Activated T-helper 17 cell treated with anti-CD3 and anti-CD28 coated beads, Interleukin-2, amount 50 U/mL, for 72 hours (primary cell): ENCODE data around the gene BTN3A1. TPM values are rescaled to one million over a fixed set of nuclear protein-coding genes. Genes with fewer than 3 reads are reported as not detected.
"Not testable (repeated sequence)": the region's sequence is repeated elsewhere in the genome, so short reads cannot be mapped to it uniquely, and the experiment has no call there.

Experiments used
- ATAC-seq: fragments of 150-1000 bp; cut with Tn5 transposase; replicated peaks from 2 replicates; pipeline ENCODE4 v1.10.0; 2021; ENCODE audit warnings: mild to moderate bottlenecking, moderate library complexity
- H3K27ac Mint-ChIP-seq: one replicate; pipeline ENCODE4 v1.8.0; 2022; ENCODE audit warnings: mixed read lengths
- H3K27me3 Mint-ChIP-seq: one replicate; pipeline ENCODE4 v1.8.0; 2022; ENCODE audit warnings: mixed read lengths
- H3K36me3 Mint-ChIP-seq: one replicate; pipeline ENCODE4 v1.8.0; 2022; ENCODE audit warnings: low read depth, mild to moderate bottlenecking, mixed read lengths
- H3K4me1 Mint-ChIP-seq: one replicate; pipeline ENCODE4 v1.8.0; 2022; ENCODE audit warnings: mixed read lengths
- H3K4me3 Mint-ChIP-seq: one replicate; pipeline ENCODE4 v1.8.0; 2022; ENCODE audit warnings: mild to moderate bottlenecking, mixed read lengths
- H3K9me3 Mint-ChIP-seq: one replicate; pipeline ENCODE4 v1.8.0; 2022; ENCODE audit warnings: mixed read lengths
- total RNA-seq, 2 donors: library from RNA; stranded (reverse); gene quantifications; one replicate each; pipeline ENCODE4 v1.2.3, GENCODE V29; 2022

Gene BTN3A1
- total RNA-seq, 2 donors from 2014 or later, result 35.1 to 70.0 TPM

DNA sequence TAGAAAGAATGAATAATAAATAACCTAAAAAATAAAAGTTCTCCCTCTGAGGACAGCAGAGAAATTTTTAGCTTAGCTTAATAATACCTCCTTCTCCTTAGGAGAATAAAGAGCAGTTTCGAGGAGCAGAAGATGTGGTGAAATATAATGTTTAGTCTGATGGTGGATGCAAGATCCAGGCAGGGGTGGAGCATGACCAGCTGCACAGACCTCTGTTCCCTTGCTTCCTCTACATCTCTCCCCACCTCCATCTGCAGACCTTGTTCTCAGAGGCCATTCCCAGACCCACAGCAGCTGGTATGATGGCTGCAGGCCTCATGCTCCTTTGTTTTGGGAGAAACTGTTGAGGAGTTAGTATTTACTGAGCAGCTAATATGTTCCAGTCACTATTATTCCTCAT is 35.6 kb upstream of the BTN3A1 start:
- Mint-ChIP-seq H3K36me3 (peaks cover 44% of the 10 kb centered on the region), H3K4me1 (peaks cover 41% of the 10 kb centered on the region), H3K27me3 (no peaks in the 10 kb centered on the region), H3K4me3 (no peak overlapping the region), H3K27ac (peak overlapping the region; percentile 82), H3K9me3 (no peaks in the 10 kb centered on the region)
- ATAC-seq, result no peak

DNA sequence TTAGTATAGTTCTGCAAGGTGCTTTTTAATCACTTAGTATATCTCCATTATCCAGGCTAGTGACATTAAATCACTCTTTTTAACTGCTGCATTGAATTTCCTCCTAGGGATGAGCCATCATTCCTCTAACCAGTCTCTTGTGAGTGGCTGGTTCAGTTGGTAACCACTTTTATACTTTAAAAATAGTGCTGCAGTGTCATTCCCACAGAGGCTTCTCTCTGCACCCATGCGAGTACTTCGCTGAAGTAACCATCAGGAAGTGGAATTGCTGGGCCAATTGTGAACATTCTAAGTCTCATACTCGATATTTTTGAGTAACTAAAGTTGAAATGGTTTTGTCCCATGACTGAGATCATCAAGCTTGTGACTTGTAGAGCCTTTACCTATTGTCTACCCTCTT is 35.0 kb upstream of the BTN3A1 start:
- ATAC-seq, result no peak
- H3K36me3 Mint-ChIP-seq, result peaks cover 50% of the 10 kb centered on the region
- H3K4me1 Mint-ChIP-seq, result peaks cover 35% of the 10 kb centered on the region
- H3K4me3 Mint-ChIP-seq, result no peak overlapping the region
- H3K27me3 Mint-ChIP-seq, result no peaks in the 10 kb centered on the region
- no peaks in the 10 kb centered on the region for H3K9me3 Mint-ChIP-seq
- H3K27ac Mint-ChIP-seq, result peak overlapping the region; percentile 82

DNA sequence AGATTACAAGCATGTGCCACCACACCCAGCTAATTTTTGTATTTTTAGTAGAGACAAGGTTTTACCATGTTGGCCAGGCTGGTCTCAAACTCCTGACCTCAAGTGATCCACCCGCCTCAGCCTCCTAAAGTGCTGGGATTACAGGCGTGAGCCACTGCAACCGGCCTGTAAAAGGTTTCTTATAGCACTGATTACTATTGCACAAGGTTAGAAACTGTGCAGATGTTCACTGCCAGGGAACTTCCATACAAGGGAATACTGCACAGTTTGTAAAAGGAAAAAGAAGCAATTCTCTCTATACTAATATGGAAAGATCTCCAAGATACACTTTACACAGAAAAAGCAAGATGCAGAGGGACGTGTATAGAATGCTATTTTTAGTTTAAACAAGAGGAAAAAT is 30.3 kb upstream of the BTN3A1 start:
- H3K9me3 Mint-ChIP-seq, H3K4me3 Mint-ChIP-seq, ATAC-seq, H3K27me3 Mint-ChIP-seq, H3K27ac Mint-ChIP-seq: not testable (repeated sequence)
- Mint-ChIP-seq H3K36me3 (peaks cover 96% of the 10 kb centered on the region), H3K4me1 (peaks cover 29% of the 10 kb centered on the region)

DNA sequence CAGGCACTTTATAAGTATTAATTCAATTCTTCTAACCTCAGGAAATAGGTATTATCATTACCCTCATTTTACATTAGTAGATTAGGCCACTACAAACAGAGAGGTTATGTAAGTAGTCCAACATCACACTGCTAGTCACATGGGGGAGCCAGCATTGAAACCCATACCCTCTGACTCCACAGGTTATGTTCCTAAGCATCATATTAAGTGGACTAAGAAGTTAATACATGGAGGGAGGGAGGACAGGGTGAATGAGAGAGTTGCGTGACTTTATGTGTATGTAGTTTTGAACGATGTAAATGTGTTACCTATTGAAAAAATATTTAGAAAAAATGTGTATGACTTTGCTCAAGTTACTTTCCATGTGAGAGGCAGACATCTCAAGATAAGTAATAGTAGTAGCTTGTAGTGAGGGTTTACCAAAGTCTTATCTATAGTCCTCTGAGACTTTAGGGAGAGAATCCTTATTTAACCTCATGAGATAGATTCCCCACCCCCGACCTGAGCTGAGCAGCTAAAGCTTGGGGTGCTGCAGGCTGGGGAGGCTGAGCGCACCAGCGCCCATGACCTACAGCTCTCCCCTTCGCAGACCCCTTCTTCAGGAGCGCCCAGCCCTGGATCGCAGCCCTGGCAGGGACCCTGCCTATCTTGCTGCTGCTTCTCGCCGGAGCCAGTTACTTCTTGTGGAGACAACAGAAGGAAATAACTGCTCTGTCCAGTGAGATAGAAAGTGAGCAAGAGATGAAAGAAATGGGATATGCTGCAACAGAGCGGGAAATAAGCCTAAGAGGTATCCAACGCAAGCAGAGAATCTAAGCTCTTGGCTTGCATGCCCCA is 29.5 kb upstream of the BTN3A1 start:
- Mint-ChIP-seq H3K36me3 (peaks cover 98% of the 10 kb centered on the region), H3K9me3 (no peaks in the 10 kb centered on the region), H3K27ac (no peak overlapping the region), H3K4me1 (peaks cover 30% of the 10 kb centered on the region), H3K27me3 (no peaks in the 10 kb centered on the region), H3K4me3 (no peak overlapping the region)
- no peak for ATAC-seq

DNA sequence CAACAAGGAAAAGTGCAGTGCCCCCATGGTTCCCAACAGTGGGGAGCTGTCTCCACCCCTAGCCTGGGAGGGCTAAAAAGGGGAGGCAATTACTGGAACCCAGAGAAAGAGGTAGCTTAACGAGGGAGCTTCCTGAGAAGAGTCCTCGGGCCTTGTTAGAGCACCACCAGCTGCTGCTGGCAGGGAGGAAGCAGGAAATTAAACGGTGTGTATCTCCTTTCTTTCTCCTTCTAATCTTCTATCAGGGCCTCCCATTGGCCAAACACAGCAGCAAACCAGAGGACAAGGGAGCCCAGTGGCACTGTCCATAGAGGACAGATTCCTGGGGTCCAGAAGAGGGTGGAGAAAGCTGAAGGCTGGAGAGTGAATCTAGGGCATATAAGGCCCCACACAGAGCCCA is 26.8 kb upstream of the BTN3A1 start:
- Mint-ChIP-seq H3K36me3 (peaks cover 72% of the 10 kb centered on the region), H3K4me1 (peaks cover 22% of the 10 kb centered on the region), H3K9me3 (no peaks in the 10 kb centered on the region), H3K27me3 (no peaks in the 10 kb centered on the region), H3K27ac (peak overlapping the region; percentile 58), H3K4me3 (no peak overlapping the region)
- ATAC-seq, result no peak

DNA sequence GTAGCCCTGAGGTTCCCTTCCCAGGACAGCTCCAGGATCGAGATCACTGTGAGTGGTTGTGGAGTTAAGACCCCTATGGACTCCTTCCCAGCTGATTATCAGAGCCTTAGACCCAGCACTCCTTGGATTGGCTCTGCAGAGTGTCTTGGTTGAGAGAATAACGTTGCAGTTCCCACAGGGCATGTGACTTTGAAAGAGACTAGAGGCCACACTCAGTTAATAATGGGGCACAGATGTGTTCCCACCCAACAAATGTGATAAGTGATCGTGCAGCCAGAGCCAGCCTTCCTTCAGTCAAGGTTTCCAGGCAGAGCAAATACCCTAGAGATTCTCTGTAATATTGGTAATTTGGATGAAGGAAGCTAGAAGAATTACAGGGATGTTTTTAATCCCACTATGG is 24.4 kb upstream of the BTN3A1 start:
- H3K4me3 Mint-ChIP-seq, result no peak overlapping the region
- no peaks in the 10 kb centered on the region for H3K9me3 Mint-ChIP-seq
- peak overlapping the region; percentile 29 for H3K27ac Mint-ChIP-seq
- H3K27me3 Mint-ChIP-seq, result no peaks in the 10 kb centered on the region
- H3K4me1 Mint-ChIP-seq, result peaks cover 29% of the 10 kb centered on the region
- ATAC-seq, result no peak
- peaks cover 47% of the 10 kb centered on the region for H3K36me3 Mint-ChIP-seq

DNA sequence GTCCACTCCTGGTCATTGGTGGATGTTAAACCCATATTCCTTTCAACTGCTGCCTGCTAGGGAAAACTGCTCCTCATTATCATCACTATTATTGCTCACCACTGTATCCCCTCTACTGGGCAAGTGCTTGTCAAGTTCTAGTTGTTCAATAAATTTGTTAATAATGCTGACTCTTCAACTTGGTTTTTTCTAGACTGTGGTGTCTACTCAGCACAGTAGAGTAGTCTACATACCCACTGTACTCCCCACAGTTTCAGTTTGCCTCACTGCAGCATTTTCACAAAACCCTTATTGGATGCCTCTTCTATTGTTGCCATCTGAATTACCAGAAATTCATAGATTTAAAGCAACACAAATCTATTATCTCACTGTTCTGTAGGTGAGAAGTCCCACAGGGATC is 23.9 kb upstream of the BTN3A1 start:
- peaks cover 47% of the 10 kb centered on the region for H3K36me3 Mint-ChIP-seq
- not testable (repeated sequence) for H3K4me3 Mint-ChIP-seq, H3K27ac Mint-ChIP-seq, H3K27me3 Mint-ChIP-seq, H3K9me3 Mint-ChIP-seq
- H3K4me1 Mint-ChIP-seq, result peaks cover 29% of the 10 kb centered on the region
- peak; percentile 24 for ATAC-seq

DNA sequence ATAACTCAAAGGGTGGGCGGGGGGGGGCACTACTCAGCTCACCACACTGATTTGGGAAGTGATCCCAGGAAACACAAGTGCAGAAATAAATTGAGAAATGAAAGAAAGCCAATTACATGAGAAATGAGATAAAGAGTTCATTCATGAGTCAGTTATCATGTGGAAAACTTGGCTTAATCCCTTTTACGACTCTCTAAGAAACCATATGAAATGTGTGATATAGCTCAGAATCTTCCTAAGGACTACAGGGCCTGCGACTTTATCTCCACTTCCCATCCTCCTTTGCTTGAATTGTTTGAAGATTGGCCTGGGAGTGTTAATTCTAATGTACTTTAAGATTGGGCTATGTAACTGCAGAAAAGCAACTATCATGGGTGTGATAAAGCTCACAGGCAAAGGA is 22.8 kb upstream of the BTN3A1 start:
- Mint-ChIP-seq H3K36me3 (peaks cover 42% of the 10 kb centered on the region), H3K27ac (no peak overlapping the region), H3K4me3 (no peak overlapping the region), H3K27me3 (no peaks in the 10 kb centered on the region), H3K9me3 (no peaks in the 10 kb centered on the region), H3K4me1 (peaks cover 31% of the 10 kb centered on the region)
- no peak for ATAC-seq

DNA sequence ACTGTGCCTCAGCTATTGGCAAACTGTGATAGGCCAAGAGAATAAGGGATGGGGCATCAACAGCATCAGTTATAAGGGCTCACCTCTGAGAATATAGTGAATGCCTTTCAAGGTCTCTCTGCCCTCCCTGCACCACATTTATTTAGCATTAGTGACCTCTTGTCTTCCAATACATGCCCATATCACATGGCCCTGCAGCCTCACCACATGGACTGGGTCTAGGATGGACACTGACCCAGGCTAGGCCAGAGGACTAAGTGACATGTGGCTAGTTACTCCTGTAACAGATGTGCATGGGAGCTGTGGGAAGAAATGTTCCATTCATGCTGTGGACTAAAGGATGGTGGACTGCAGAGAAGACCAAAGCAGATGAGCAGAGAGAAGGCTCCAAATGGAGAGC is 22.3 kb upstream of the BTN3A1 start:
- Mint-ChIP-seq H3K36me3 (peaks cover 40% of the 10 kb centered on the region), H3K4me3 (no peak overlapping the region), H3K27ac (no peak overlapping the region), H3K4me1 (peaks cover 30% of the 10 kb centered on the region), H3K9me3 (no peaks in the 10 kb centered on the region), H3K27me3 (no peaks in the 10 kb centered on the region)
- ATAC-seq, result no peak

DNA sequence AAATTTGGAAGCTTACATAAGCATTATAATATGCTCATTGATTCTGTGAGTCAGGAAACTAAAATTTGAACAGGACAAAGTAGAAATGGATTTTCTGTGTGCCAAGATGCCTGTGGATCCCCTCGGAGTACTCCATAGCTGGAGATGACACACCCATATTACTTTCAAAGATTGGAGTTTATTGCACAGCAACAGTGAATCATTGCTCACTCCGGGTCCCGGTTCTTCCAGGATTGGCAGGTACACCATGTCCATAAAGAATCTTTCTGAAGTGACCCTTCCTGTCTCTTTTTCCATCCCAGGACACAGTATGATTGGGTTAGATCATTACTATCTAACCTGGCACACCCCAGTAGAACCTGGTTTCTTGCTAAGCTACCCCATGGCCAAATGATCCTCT is 21.8 kb upstream of the BTN3A1 start:
- Mint-ChIP-seq H3K4me3 (no peak overlapping the region), H3K36me3 (peaks cover 39% of the 10 kb centered on the region), H3K9me3 (no peaks in the 10 kb centered on the region), H3K27ac (no peak overlapping the region), H3K27me3 (no peaks in the 10 kb centered on the region), H3K4me1 (peaks cover 27% of the 10 kb centered on the region)
- no peak for ATAC-seq

DNA sequence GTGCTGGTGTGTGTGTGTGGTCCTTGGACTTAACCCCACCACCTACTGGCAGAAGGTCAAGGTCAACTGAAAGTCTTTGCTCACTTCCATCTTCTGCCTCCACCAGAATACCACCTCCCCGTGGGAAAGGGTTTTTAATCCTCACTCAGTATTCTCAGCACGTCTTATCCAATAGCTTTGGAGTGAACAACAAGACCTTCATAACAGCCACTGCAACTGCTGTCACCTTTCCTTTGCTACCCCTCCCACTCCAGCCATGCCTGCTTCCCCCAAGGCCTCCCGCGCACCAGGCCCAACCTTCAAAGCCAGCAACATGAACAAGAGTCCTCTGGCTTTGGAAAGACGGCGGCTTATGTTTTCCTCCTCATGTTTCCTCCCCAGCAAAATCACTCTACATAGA is 20.0 kb upstream of the BTN3A1 start:
- H3K27ac Mint-ChIP-seq, result peak overlapping the region; percentile 96
- H3K4me1 Mint-ChIP-seq, result peaks cover 29% of the 10 kb centered on the region
- ATAC-seq, result no peak
- H3K9me3 Mint-ChIP-seq, result no peaks in the 10 kb centered on the region
- peak overlapping the region; percentile 96 for H3K4me3 Mint-ChIP-seq
- no peaks in the 10 kb centered on the region for H3K27me3 Mint-ChIP-seq
- peaks cover 27% of the 10 kb centered on the region for H3K36me3 Mint-ChIP-seq

DNA sequence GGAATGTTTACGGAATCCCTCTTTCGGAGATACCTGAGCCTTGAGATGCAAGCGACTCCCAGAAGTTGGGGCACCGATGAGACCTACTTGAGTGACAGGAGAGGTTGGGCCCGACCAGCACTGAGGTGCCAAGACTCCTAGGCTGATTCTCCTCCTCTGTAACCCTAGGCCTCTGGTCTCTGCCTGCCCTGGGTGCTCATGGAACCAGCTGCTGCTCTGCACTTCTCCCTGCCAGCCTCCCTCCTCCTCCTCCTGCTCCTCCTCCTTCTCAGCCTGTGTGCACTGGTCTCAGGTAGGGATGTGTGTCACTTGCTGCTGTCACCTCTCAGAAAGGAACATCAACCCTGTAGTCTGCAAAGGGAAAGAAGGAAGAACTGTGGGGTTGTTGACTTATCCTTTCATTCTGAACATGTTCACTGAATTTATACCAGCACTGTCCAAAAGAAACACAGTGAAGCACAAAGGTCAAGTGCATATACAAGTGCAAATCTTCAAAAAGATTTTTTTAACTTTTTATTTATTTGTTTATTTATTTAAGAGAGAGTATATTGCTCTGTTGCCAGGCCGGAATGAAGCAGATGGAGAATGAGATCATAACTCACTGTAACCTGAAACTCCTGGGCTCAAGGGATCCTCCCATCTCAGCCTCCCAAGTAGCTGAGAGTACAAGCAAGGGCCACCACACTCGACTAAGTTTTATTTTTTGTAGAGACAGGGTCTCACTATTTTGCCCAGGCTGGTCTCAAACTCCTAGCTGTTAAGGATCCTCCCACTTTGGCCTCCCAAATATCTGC is 18.3 kb upstream of the BTN3A1 start:
- H3K27me3 Mint-ChIP-seq, result no peaks in the 10 kb centered on the region
- peak overlapping the region; percentile 96 for H3K27ac Mint-ChIP-seq
- H3K9me3 Mint-ChIP-seq, result no peaks in the 10 kb centered on the region
- peaks cover 36% of the 10 kb centered on the region for H3K36me3 Mint-ChIP-seq
- ATAC-seq, result peak; percentile 59
- H3K4me1 Mint-ChIP-seq, result peaks cover 24% of the 10 kb centered on the region
- peak overlapping the region; percentile 96 for H3K4me3 Mint-ChIP-seq

DNA sequence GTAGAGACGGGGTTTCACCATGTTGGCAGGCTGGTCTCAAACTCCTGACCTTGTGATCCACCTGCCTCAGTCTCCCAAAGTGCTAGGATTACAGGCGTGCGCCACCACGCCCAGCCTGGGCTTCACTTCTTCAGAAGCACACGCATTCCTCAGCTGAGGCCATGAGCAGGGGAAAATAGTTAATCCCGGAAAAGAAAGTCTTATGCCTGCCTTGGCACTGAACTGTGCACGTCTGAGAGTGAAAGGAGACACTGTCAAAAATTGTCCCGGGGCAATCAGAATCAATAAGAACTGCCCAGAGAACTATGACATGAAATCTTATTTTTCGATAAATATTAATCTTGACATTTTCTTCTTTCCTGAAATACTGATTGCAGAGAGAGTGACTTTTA is 16.3 kb upstream of the BTN3A1 start:
- no peak for ATAC-seq
- Mint-ChIP-seq H3K27me3 (no peaks in the 10 kb centered on the region), H3K36me3 (peaks cover 55% of the 10 kb centered on the region)

DNA sequence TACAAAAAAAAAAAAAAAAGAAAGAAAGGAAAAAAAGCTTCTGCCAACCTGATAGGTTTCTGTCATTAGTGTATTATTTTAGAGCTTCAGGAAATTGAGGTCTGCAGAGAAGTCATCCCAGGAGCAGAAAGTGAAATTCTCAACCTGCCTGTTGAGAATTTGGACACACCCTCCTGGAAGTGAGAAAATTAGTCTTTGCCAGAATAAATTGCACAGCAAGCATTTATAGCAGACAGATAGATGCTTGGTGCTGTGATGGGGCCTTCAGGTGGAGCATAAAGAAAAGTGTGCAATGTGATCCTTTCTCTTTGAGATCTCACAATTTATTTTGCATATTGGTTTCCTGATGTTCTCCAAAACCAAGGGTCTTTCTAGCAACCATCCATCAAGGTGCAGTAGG is 14.5 kb upstream of the BTN3A1 start:
- no peak for ATAC-seq
- Mint-ChIP-seq H3K27me3 (no peaks in the 10 kb centered on the region), H3K36me3 (peaks cover 72% of the 10 kb centered on the region), H3K27ac (no peak overlapping the region), H3K9me3 (no peaks in the 10 kb centered on the region), H3K4me1 (peaks cover 15% of the 10 kb centered on the region), H3K4me3 (no peak overlapping the region)

More for the DNA sequence above, 16.3 kb upstream of the BTN3A1 start:
- Mint-ChIP-seq H3K4me3 (no peak overlapping the region), H3K27ac (no peak overlapping the region), H3K4me1 (peaks cover 24% of the 10 kb centered on the region), H3K9me3 (no peaks in the 10 kb centered on the region)

DNA sequence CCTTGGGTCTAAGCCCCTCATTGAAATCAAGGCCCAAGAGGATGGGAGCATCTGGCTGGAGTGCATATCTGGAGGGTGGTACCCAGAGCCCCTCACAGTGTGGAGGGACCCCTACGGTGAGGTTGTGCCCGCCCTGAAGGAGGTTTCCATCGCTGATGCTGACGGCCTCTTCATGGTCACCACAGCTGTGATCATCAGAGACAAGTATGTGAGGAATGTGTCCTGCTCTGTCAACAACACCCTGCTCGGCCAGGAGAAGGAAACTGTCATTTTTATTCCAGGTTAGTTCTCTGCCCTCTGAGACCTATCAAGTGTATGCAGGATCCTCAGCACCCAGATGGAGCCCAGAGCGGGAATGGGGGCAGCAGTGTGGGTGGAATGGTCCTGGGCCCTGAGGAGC is 14.1 kb upstream of the BTN3A1 start:
- Mint-ChIP-seq H3K9me3 (no peaks in the 10 kb centered on the region), H3K4me1 (peaks cover 15% of the 10 kb centered on the region), H3K27me3 (no peaks in the 10 kb centered on the region), H3K4me3 (no peak overlapping the region), H3K27ac (no peak overlapping the region), H3K36me3 (peaks cover 69% of the 10 kb centered on the region)
- ATAC-seq, result no peak
